Natural killer cell (primary cell): ENCODE results near the gene GATAD1. TPM values are rescaled to one million over a fixed set of nuclear protein-coding genes. Genes with fewer than 3 reads are reported as not detected.

Source experiments
- ATAC-seq, 3 donors: fragments of 150-1000 bp in 2 of 3; fragments of 200-7000 bp in 1 of 3; cut with Tn5 transposase; 1 replicate in 1 of 3; 2 replicates in 2 of 3; pipeline ENCODE4 v1.10.0; 2021; ENCODE audit warnings: mild to moderate bottlenecking in 2 of 3, moderate library complexity in 2 of 3
- DNase-seq, 2 donors: peaks; one replicate each; pipeline versions ENCODE4 v3.0.0 to v3.0.0-alpha.2; 2013 to 2021; ENCODE audit warnings: mixed read lengths in 1 of 2
- H3K27ac ChIP-seq: one replicate; pipeline ENCODE4 v1.5.1; 2013; ENCODE audit warnings: mild to moderate bottlenecking, low read length
- H3K27me3 ChIP-seq: one replicate; pipeline ENCODE4 v1.6.1; 2013; ENCODE audit warnings: low read length; ENCODE audit not compliant: control insufficient read depth, insufficient read depth
- H3K36me3 ChIP-seq: one replicate; pipeline ENCODE4 v1.6.1; 2013; ENCODE audit warnings: low read length; ENCODE audit not compliant: control insufficient read depth, insufficient read depth
- H3K4me1 ChIP-seq: one replicate; pipeline ENCODE4 v1.6.1; 2013; ENCODE audit warnings: low read length; ENCODE audit not compliant: control insufficient read depth, insufficient read depth
- H3K4me3 ChIP-seq: one replicate; pipeline ENCODE4 v1.5.1; 2013; ENCODE audit warnings: low read length
- H3K9me3 ChIP-seq: one replicate; pipeline ENCODE4 v1.6.1; 2013; ENCODE audit warnings: low read length; ENCODE audit not compliant: control insufficient read depth, insufficient read depth
- H3K27ac Mint-ChIP-seq, 2 donors: one replicate each; pipeline ENCODE4 v1.8.0; 2022; ENCODE audit warnings: mild to moderate bottlenecking in 2 of 2, mixed read lengths in 2 of 2, moderate library complexity in 1 of 2
- H3K27me3 Mint-ChIP-seq, 2 donors: one replicate each; pipeline ENCODE4 v1.8.0; 2022; ENCODE audit warnings: low read depth in 2 of 2, mixed read lengths in 2 of 2
- H3K36me3 Mint-ChIP-seq: one replicate; pipeline ENCODE4 v1.8.0; 2022; ENCODE audit warnings: mixed read lengths
- H3K4me1 Mint-ChIP-seq, 2 donors: one replicate each; pipeline ENCODE4 v1.8.0; 2022; ENCODE audit warnings: mixed read lengths in 2 of 2
- H3K4me3 Mint-ChIP-seq: one replicate; pipeline ENCODE4 v1.8.0; 2022; ENCODE audit warnings: mild to moderate bottlenecking, moderate library complexity, mixed read lengths
- H3K9me3 Mint-ChIP-seq, 2 donors: one replicate each; pipeline ENCODE4 v1.8.0; 2022; ENCODE audit warnings: mixed read lengths in 2 of 2
- CTCF ChIP-seq: fragments of 200-600 bp; IDR thresholded peaks from one replicate; pipeline ENCODE4 v1.8.0; 2022; ENCODE audit warnings: antibody characterized with exemption
- WGBS: methylation state at CpG from one replicate; pipeline ENCODE4 v1.1.7; 2013; ENCODE audit warnings: missing lambda C conversion rate; ENCODE audit not compliant: insufficient coverage; 5-methylcytosine and 5-hydroxymethylcytosine counted together
- intact Hi-C: fragments of 100-400 bp; cut with micrococcal nuclease; formaldehyde crosslinking; loops from one replicate; pipeline ENCODE4 v1.14.2; 2022
- total RNA-seq, 4 donors: library from RNA; stranded (reverse); fragments of 120-200 nt in 1 of 4; gene quantifications; one replicate each; pipeline versions ENCODE4 v1.2.3 to v1.2.4, GENCODE V29; 2013 to 2022

GATAD1 gene
- total RNA-seq, 3 donors from 2014 or later (not counting 1 experiment from before 2014, with no cell fraction given) = 32.5 to 43.3 (median 35.0) TPM

GRCh38 chr7:92485267-92485892, 38.1 kb downstream of the GATAD1 start:
- Histone ChIP-seq H3K4me3 (no peak overlapping the region), H3K9me3 (no peaks in the 10 kb centered on the region), H3K4me1 (no peaks in the 10 kb centered on the region), H3K27me3 (no peaks in the 10 kb centered on the region), H3K36me3 (peaks cover 45% of the 10 kb centered on the region), H3K27ac (no peak overlapping the region)
- TF ChIP-seq CTCF = no peak
- ATAC-seq (no peak), DNase-seq (no peak)
- H3K36me3 Mint-ChIP-seq = peaks cover 7% of the 10 kb centered on the region
- H3K9me3 Mint-ChIP-seq = no peaks in the 10 kb centered on the region
- H3K4me1 Mint-ChIP-seq = no peaks in the 10 kb centered on the region
- H3K4me3 Mint-ChIP-seq = no peak overlapping the region
- intact Hi-C loops = no loop called here
- no peaks in the 10 kb centered on the region for H3K27me3 Mint-ChIP-seq
- H3K27ac Mint-ChIP-seq = no peak overlapping the region
- 92% methylated on average over 2 of the region's 2 CpGs for WGBS

DNA sequence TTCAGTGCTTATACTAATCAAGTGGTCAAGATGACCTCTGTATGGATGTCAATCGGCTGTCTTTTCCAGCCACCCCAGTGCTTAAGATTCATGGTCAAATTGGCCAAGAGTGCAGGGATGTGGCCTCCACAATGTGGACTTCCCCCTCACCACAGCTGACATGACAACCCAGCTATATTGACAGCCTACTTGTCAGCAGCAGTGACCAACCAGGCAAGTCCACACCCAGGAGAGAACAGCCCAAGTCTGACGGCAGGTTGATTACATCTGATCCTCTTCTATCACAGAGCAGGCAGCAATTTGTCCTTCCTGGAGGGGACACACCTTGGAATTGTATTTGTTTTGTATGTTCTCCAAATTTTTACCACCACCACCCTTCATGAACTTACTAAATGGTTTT, 38.7 kb downstream of the GATAD1 start:
- intact Hi-C loops = no loop called here
- Mint-ChIP-seq H3K4me3 (no peak overlapping the region), H3K36me3 (peaks cover 10% of the 10 kb centered on the region), H3K27me3 (no peaks in the 10 kb centered on the region), H3K4me1 (no peaks in the 10 kb centered on the region), H3K9me3 (no peaks in the 10 kb centered on the region), H3K27ac (no peak overlapping the region)
- Histone ChIP-seq H3K4me1 (no peaks in the 10 kb centered on the region), H3K9me3 (no peaks in the 10 kb centered on the region), H3K27ac (no peak overlapping the region), H3K27me3 (no peaks in the 10 kb centered on the region), H3K4me3 (no peak overlapping the region), H3K36me3 (peaks cover 50% of the 10 kb centered on the region)
- DNase-seq = no peak
- no peak for TF ChIP-seq CTCF
- no peak for ATAC-seq
- WGBS = 94% methylated on average over 2 of the region's 2 CpGs

DNA sequence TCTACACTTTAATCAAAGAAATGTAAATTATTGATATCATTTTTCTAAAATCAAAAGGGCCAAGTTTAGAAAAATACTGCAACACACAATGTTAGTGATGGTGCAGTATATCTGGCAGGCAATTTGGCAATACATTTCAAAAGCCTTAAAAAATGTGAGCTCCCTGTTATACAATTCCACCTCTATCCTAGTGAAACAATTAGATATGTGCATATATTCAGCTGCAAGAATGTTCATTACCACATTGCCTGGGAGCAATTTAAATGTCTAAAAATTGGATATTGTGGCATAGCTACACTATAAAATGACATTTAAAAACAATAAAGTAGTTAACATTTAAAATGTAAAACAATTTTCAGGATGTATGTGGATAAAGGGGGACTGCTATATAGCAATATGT, 40.5 kb downstream of the GATAD1 start:
- Histone ChIP-seq H3K4me3 (no peak overlapping the region), H3K4me1 (no peaks in the 10 kb centered on the region), H3K27me3 (no peaks in the 10 kb centered on the region), H3K27ac (no peak overlapping the region), H3K9me3 (no peaks in the 10 kb centered on the region), H3K36me3 (peaks cover 65% of the 10 kb centered on the region)
- intact Hi-C loops = no loop called here
- no peaks in the 10 kb centered on the region for H3K4me1 Mint-ChIP-seq
- no peak for DNase-seq
- ATAC-seq = no peak
- H3K27ac Mint-ChIP-seq = no peak overlapping the region
- H3K27me3 Mint-ChIP-seq = no peaks in the 10 kb centered on the region
- no peak for TF ChIP-seq CTCF
- H3K4me3 Mint-ChIP-seq = no peak overlapping the region
- H3K9me3 Mint-ChIP-seq = no peaks in the 10 kb centered on the region
- peaks cover 20% of the 10 kb centered on the region for H3K36me3 Mint-ChIP-seq

GRCh38 chr7:92489634-92490033, 42.4 kb downstream of the GATAD1 start:
- Mint-ChIP-seq H3K4me3 (no peak overlapping the region), H3K27me3 (no peaks in the 10 kb centered on the region), H3K4me1 (no peaks in the 10 kb centered on the region), H3K9me3 (no peaks in the 10 kb centered on the region), H3K27ac (no peak overlapping the region), H3K36me3 (peaks cover 26% of the 10 kb centered on the region)
- intact Hi-C loops = no loop called here
- no peak for ATAC-seq
- no peak for DNase-seq
- Histone ChIP-seq H3K27ac (no peak overlapping the region), H3K4me3 (no peak overlapping the region), H3K27me3 (no peaks in the 10 kb centered on the region), H3K9me3 (no peaks in the 10 kb centered on the region), H3K36me3 (peaks cover 80% of the 10 kb centered on the region), H3K4me1 (no peaks in the 10 kb centered on the region)
- TF ChIP-seq CTCF = no peak
- 100% methylated on average over 1 of the region's 1 CpG for WGBS
